ENCODE measurements around the gene SLC7A10. TPM values are rescaled to one million over a fixed set of nuclear protein-coding genes. Genes with fewer than 3 reads are reported as not detected.

The SLC7A10 gene
- total RNA-seq, 4 donors from 2014 or later = 12.9 to 150 (median 33.1) TPM

- no peak for ATAC-seq (ENCODE audit: low FRiP score)
- no peak for TF ChIP-seq CTCF (IDR thresholded peaks at IDR 0.05)
- no peak for DNase-seq (ENCODE audit: low spot score)
These were observed 24.2 kb upstream of the SLC7A10 start for GRCh38 chr19:33249740-33250366.

- TF ChIP-seq CTCF (IDR thresholded peaks at IDR 0.05) = no peak
- DNase-seq (ENCODE audit: low spot score) = no peak
- no peak for ATAC-seq (ENCODE audit: low FRiP score)
These were observed 23.4 kb upstream of the SLC7A10 start for GRCh38 chr19:33248954-33249613.

- DNase-seq (ENCODE audit: low spot score) (no peak), ATAC-seq (ENCODE audit: low FRiP score) (no peak)
- TF ChIP-seq CTCF (IDR thresholded peaks at IDR 0.05) = no peak
These were observed 22.9 kb upstream of the SLC7A10 start for GRCh38 chr19:33248553-33248953.

GRCh38 chr19:33248104-33248503, 22.5 kb upstream of the SLC7A10 start:
- DNase-seq (ENCODE audit: low spot score) (no peak), ATAC-seq (ENCODE audit: low FRiP score) (no peak)

GRCh38 chr19:33247441-33247819, 21.8 kb upstream of the SLC7A10 start:
- TF ChIP-seq CTCF (IDR thresholded peaks at IDR 0.05) = no peak
- ATAC-seq (ENCODE audit: low FRiP score) = no peak
- DNase-seq (ENCODE audit: low spot score) = no peak

More at GRCh38 chr19:33248104-33248503, 22.5 kb upstream of the SLC7A10 start:
- TF ChIP-seq CTCF (IDR thresholded peaks at IDR 0.05) = no peak

- DNase-seq (ENCODE audit: low spot score) (no peak), ATAC-seq (ENCODE audit: low FRiP score) (no peak)
- TF ChIP-seq CTCF (IDR thresholded peaks at IDR 0.05) = no peak
These were observed 21.2 kb upstream of the SLC7A10 start for GRCh38 chr19:33246709-33247440.

Measured in omental fat pad (tissue), 4 donors.